Raji (cell line): ENCODE data around the gene ATP2B2.

ENCODE experiments used
- POLR2A ChIP-seq: IDR thresholded peaks from 2 replicates; pipeline ENCODE4 v1.6.1; 2011; ENCODE audit warnings: low read depth, low read length, control low read depth; ENCODE audit not compliant: insufficient read depth

Gene ATP2B2

GRCh38 chr3:10365316-10365715 lies 140.1 kb downstream of the ATP2B2 start:
- no peak for TF ChIP-seq POLR2A

- TF ChIP-seq POLR2A, result no peak
Observed at GRCh38 chr3:10364806-10365205, 140.6 kb downstream of the ATP2B2 start.

- no peak for TF ChIP-seq POLR2A
Observed at GRCh38 chr3:10363935-10364334, 141.5 kb downstream of the ATP2B2 start.

GRCh38 chr3:10361375-10361774 lies 144.0 kb downstream of the ATP2B2 start:
- no peak for TF ChIP-seq POLR2A

- no peak for TF ChIP-seq POLR2A
Observed at GRCh38 chr3:10360478-10360877, 144.9 kb downstream of the ATP2B2 start.

- no peak for TF ChIP-seq POLR2A
Observed at GRCh38 chr3:10359761-10360161, 145.6 kb downstream of the ATP2B2 start.

- no peak for TF ChIP-seq POLR2A
Observed at GRCh38 chr3:10358309-10358980, 146.9 kb downstream of the ATP2B2 start.

- TF ChIP-seq POLR2A, result no peak
Observed at GRCh38 chr3:10357592-10358308, 147.6 kb downstream of the ATP2B2 start.

- TF ChIP-seq POLR2A, result no peak
Observed at GRCh38 chr3:10357095-10357494, 148.3 kb downstream of the ATP2B2 start.

GRCh38 chr3:10356461-10356981 lies 148.9 kb downstream of the ATP2B2 start:
- no peak for TF ChIP-seq POLR2A

- no peak for TF ChIP-seq POLR2A
Observed at GRCh38 chr3:10354361-10355015, 150.9 kb downstream of the ATP2B2 start.

GRCh38 chr3:10353661-10354360 lies 151.6 kb downstream of the ATP2B2 start:
- TF ChIP-seq POLR2A, result no peak

GRCh38 chr3:10353160-10353559 lies 152.2 kb downstream of the ATP2B2 start:
- no peak for TF ChIP-seq POLR2A

GRCh38 chr3:10352146-10352911 lies 153.1 kb downstream of the ATP2B2 start:
- no peak for TF ChIP-seq POLR2A
